B cell (primary cell): ENCODE data around the gene PTPN22. TPM values are rescaled to one million over a fixed set of nuclear protein-coding genes. Genes with fewer than 3 reads are reported as not detected.

Experiments
- ATAC-seq: fragments of 200-7000 bp; cut with Tn5 transposase; one replicate; pipeline ENCODE4 v1.10.0; 2021; ENCODE audit warnings: low read depth, mild to moderate bottlenecking, moderate number of reproducible peaks, moderate library complexity
- CTCF ChIA-PET: fragments of 350-600 bp; sonication (Branson Sonifier 250); formaldehyde crosslinking; loops from one replicate; lab custom pipeline; 2021; ENCODE audit warnings: antibody characterized with exemption, inconsistent platforms; lab: Charles Lee
- POLR2A ChIA-PET: fragments of 350-600 bp; sonication (Branson Sonifier 250); formaldehyde crosslinking; loops from one replicate; lab custom pipeline; 2021; ENCODE audit warnings: antibody characterized with exemption; lab: Charles Lee
- DNase-seq: peaks from one replicate; pipeline ENCODE4 v3.0.0; 2013
- H2AFZ ChIP-seq: 2 replicates; pipeline ENCODE4 v1.6.1; 2012; ENCODE audit warnings: mild to moderate bottlenecking, low read depth, low read length; ENCODE audit not compliant: insufficient read depth, poor library complexity, severe bottlenecking
- H3K27ac ChIP-seq, 2 donors: 1 replicate in 1 of 2; 2 replicates in 1 of 2; pipeline ENCODE4 v1.5.1; 2012 to 2013; ENCODE audit warnings: low read length in 2 of 2, mild to moderate bottlenecking in 2 of 2, moderate library complexity in 1 of 2
- H3K27me3 ChIP-seq, 4 experiments: fragments of 200-600 bp in 1 of 4; sonication (generic) in 1 of 4; replicated peaks in 1 of 4; 1 replicate in 2 of 4; 2 replicates in 2 of 4; pipeline versions ENCODE4 v1.6.1 to v1.7.0; 2013 to 2016; ENCODE audit warnings: low read length in 3 of 4, mild to moderate bottlenecking in 2 of 4, mixed read lengths in 1 of 4, moderate library complexity in 1 of 4; ENCODE audit not compliant: insufficient read depth in 4 of 4, control insufficient read depth in 3 of 4; ENCODE audit errors: control extremely low read depth in 1 of 4
- H3K36me3 ChIP-seq, 2 experiments: replicated peaks in 1 of 2; 1 replicate in 1 of 2; 2 replicates in 1 of 2; pipeline versions ENCODE4 v1.6.1 to v1.7.1; 2013; ENCODE audit warnings: low read length in 1 of 2; ENCODE audit not compliant: insufficient read depth in 2 of 2, control insufficient read depth in 1 of 2; ENCODE audit errors: control extremely low read depth in 1 of 2, extremely low read depth in 1 of 2
- H3K4me1 ChIP-seq, 2 donors: fragments of 200-600 bp in 1 of 2; sonication (generic) in 1 of 2; 1 replicate in 1 of 2; 2 replicates in 1 of 2; pipeline versions ENCODE4 v1.5.1 to v1.6.1; 2013 to 2017; ENCODE audit warnings: low read length in 2 of 2; ENCODE audit not compliant: control insufficient read depth in 2 of 2, insufficient read depth in 2 of 2
- H3K4me2 ChIP-seq: replicated peaks from 2 replicates; pipeline ENCODE3; 2012; ENCODE audit warnings: mild to moderate bottlenecking, low read depth, low read length; ENCODE audit not compliant: poor library complexity, severe bottlenecking
- H3K4me3 ChIP-seq, 5 experiments: fragments of 200-600 bp in 1 of 5; sonication (generic) in 1 of 5; 1 replicate in 3 of 5; 2 replicates in 2 of 5; pipeline versions ENCODE4 v1.5.1 to v1.7.0; 2011 to 2016; ENCODE audit warnings: low read length in 4 of 5, mild to moderate bottlenecking in 4 of 5, low read depth in 2 of 5, control low read depth in 1 of 5, moderate library complexity in 1 of 5; ENCODE audit not compliant: insufficient read depth in 1 of 5; ENCODE audit errors: control extremely low read depth in 1 of 5, extremely low read depth in 1 of 5
- H3K79me2 ChIP-seq: fragments of 200-600 bp; sonication (generic); one replicate; pipeline ENCODE4 v1.6.0; 2016; ENCODE audit warnings: low read length; ENCODE audit not compliant: control insufficient read depth, insufficient read depth
- H3K9ac ChIP-seq: fragments of 200-600 bp; sonication (generic); 2 replicates; pipeline ENCODE4 v1.6.1; 2017; ENCODE audit warnings: mild to moderate bottlenecking, low read length, moderate library complexity
- H3K9me3 ChIP-seq, 3 donors: one replicate each; pipeline versions ENCODE4 v1.6.1 to v1.7.1; 2013; ENCODE audit warnings: low read length in 2 of 3; ENCODE audit not compliant: control insufficient read depth in 2 of 3, insufficient read depth in 1 of 3; ENCODE audit errors: control extremely low read depth in 1 of 3
- H4K20me1 ChIP-seq: 2 replicates; pipeline ENCODE4 v1.6.0; 2012; ENCODE audit warnings: mild to moderate bottlenecking, low read length; ENCODE audit not compliant: insufficient read depth, control insufficient read depth, poor library complexity, severe bottlenecking
- H3K27ac Mint-ChIP-seq: one replicate; pipeline ENCODE4 v1.8.0; 2021; ENCODE audit warnings: mixed read lengths
- H3K27me3 Mint-ChIP-seq: one replicate; pipeline ENCODE4 v1.8.0; 2021; ENCODE audit warnings: mixed read lengths
- H3K4me1 Mint-ChIP-seq: one replicate; pipeline ENCODE4 v1.8.0; 2021; ENCODE audit warnings: mixed read lengths
- H3K4me3 Mint-ChIP-seq: one replicate; pipeline ENCODE4 v1.8.0; 2021; ENCODE audit warnings: mixed read lengths
- H3K9me3 Mint-ChIP-seq: one replicate; pipeline ENCODE4 v1.8.0; 2022; ENCODE audit warnings: mixed read lengths; ENCODE audit not compliant: insufficient read depth
- CTCF ChIP-seq: fragments of 200-600 bp; IDR thresholded peaks from one replicate; pipeline ENCODE4 v1.8.0; 2022; ENCODE audit warnings: antibody characterized with exemption, mild to moderate bottlenecking
- EZH2 ChIP-seq: IDR thresholded peaks from 2 replicates; pipeline ENCODE4 v1.6.1; 2012; ENCODE audit warnings: borderline replicate concordance, low read depth, mild to moderate bottlenecking, moderate library complexity, low read length; ENCODE audit not compliant: insufficient read depth, poor library complexity, severe bottlenecking
- whole genome bisulfite sequencing: methylation state at CpG from one replicate; pipeline ENCODE4 v1.1.5; 2013; ENCODE audit warnings: missing lambda C conversion rate; ENCODE audit not compliant: insufficient coverage; 5-methylcytosine and 5-hydroxymethylcytosine counted together
- intact Hi-C: fragments of 100-400 bp; cut with micrococcal nuclease; formaldehyde crosslinking; loops from one replicate; pipeline ENCODE4 v1.10.0; 2022
- polyA plus RNA-seq: library from polyadenylated mRNA; depleted of rRNA; stranded (reverse); fragments of >200 nt; gene quantifications from 2 replicates; pipeline ENCODE4 v1.2.3, GENCODE V29; 2012
- total RNA-seq, 2 donors: library from RNA; stranded (reverse); fragments of 120-200 nt in 1 of 2; gene quantifications; 1 replicate in 1 of 2; 2 replicates in 1 of 2; pipeline versions ENCODE4 v1.2.3 to v1.2.4, GENCODE V29; 2013 to 2022

Gene PTPN22
- total and polyA plus RNA-seq, 2 donors (not counting 1 experiment from before 2014, with no cell fraction given) = 14.3 to 37.4 TPM

- no CpG with 5 or more reads among the region's 1 CpG for WGBS
- no peak overlapping the region for H3K27ac Mint-ChIP-seq
- Histone ChIP-seq H3K27me3 (no peaks in the 10 kb centered on the region), H3K9me3 (no peaks in the 10 kb centered on the region), H4K20me1 (no peaks in the 10 kb centered on the region), H3K9ac (no peak overlapping the region), H3K27ac (no peak overlapping the region), H3K4me3 (no peak overlapping the region), H3K4me2 (no peak overlapping the region), H3K79me2 (no peaks in the 10 kb centered on the region), H3K36me3 (peaks cover 0 to 28% of the 10 kb centered on the region in 2 experiments), H2AFZ (no peak overlapping the region), H3K4me1 (no peaks in the 10 kb centered on the region)
- ATAC-seq (no peak), DNase-seq (no peak)
- TF ChIP-seq CTCF = no peak
- TF ChIP-seq EZH2 = no peak
- no peaks in the 10 kb centered on the region for H3K4me1 Mint-ChIP-seq
- ChIA-PET POLR2A (interaction anchor here (0.5 kb wide), 1 partner anchor 34 kb away, joined by 6 read pairs; no protein-coding TSS in a partner anchor), CTCF (no interaction called here)
- H3K4me3 Mint-ChIP-seq = no peak overlapping the region
- H3K27me3 Mint-ChIP-seq = no peaks in the 10 kb centered on the region
- intact Hi-C loops = no loop called here
- no peaks in the 10 kb centered on the region for H3K9me3 Mint-ChIP-seq
Observed at GRCh38 chr1:113821916-113822315, 49.6 kb downstream of the PTPN22 start.

- no CpG with 5 or more reads among the region's 2 CpGs for WGBS
- H3K4me2 ChIP-seq = no peak overlapping the region
- no peaks in the 10 kb centered on the region for H3K79me2 ChIP-seq
- H3K27ac ChIP-seq = no peak overlapping the region
- no peaks in the 10 kb centered on the region for H3K9me3 ChIP-seq
- intact Hi-C loops = loop anchor here (10.0 kb wide), 1 partner anchor 1104 kb away; the partner anchor contains the start of gene PPM1J
- Mint-ChIP-seq H3K27me3 (no peaks in the 10 kb centered on the region), H3K9me3 (no peaks in the 10 kb centered on the region), H3K4me1 (no peaks in the 10 kb centered on the region), H3K27ac (no peak overlapping the region), H3K4me3 (no peak overlapping the region)
- ATAC-seq (no peak), DNase-seq (no peak)
- H2AFZ ChIP-seq = no peak overlapping the region
- ChIA-PET POLR2A (no interaction called here), CTCF (no interaction called here)
- no peak overlapping the region for H3K4me3 ChIP-seq
- H3K4me1 ChIP-seq = no peaks in the 10 kb centered on the region
- no peak for TF ChIP-seq EZH2
- no peak for TF ChIP-seq CTCF
- H3K36me3 ChIP-seq = peaks cover 0 to 19% of the 10 kb centered on the region in 2 experiments
- H3K9ac ChIP-seq = no peak overlapping the region
- H4K20me1 ChIP-seq = no peaks in the 10 kb centered on the region
- H3K27me3 ChIP-seq = no peaks in the 10 kb centered on the region
Observed at GRCh38 chr1:113818578-113818977, 52.9 kb downstream of the PTPN22 start.
